ENCODE data around the gene POGLUT2.

DNA sequence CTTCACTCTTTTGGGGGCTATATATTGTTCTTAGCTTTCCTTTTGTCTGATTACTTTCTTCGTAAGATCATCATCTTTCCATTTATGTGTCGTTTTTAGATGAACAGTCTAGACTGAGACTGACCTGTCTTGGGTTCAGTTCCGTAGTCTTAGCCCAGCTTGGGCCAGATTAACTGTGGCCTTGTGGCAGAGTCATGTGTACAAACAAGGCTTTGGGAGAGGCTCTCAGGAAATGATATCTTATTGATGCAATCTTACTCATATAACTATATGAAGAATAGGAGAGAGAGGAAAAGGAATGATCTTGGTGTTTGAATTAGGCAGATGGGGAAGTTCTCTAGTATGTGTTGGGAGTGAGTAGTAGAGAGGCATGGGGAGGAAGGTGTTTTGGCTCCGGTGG is 40.2 kb upstream of the POGLUT2 start:
- TF ChIP-seq POLR2A (IDR thresholded peaks at IDR 0.05; ENCODE audit: low read depth, low read length) (no peak), POLR2AphosphoS5 (IDR thresholded peaks at IDR 0.05; ENCODE audit: low read depth, low read length) (no peak)

Data from GM12892 (cell line).